RWPE2 (cell line): ENCODE results near the gene TST.

Experiments used
- ATAC-seq: fragments of 200-7000 bp; cut with Tn5 transposase; 3 replicates; pipeline ENCODE4 v1.9.1; 2021; ENCODE audit warnings: low read depth
- DNase-seq: peaks from one replicate; pipeline ENCODE4 v3.0.0-alpha.2; 2020; ENCODE audit warnings: low spot score
- H3K27ac ChIP-seq: fragments of 450-650 bp; 2 replicates; pipeline ENCODE4 v1.5.1; 2017; ENCODE audit warnings: mild to moderate bottlenecking; ENCODE audit not compliant: poor library complexity, severe bottlenecking
- H3K27me3 ChIP-seq: fragments of 250-450 bp; sonication (Bioruptor Pico); 2 replicates; pipeline ENCODE4 v1.5.1; 2021; ENCODE audit warnings: mild to moderate bottlenecking, moderate library complexity; ENCODE audit not compliant: insufficient read depth, poor library complexity, severe bottlenecking
- H3K36me3 ChIP-seq: fragments of 250-450 bp; sonication (Bioruptor Pico); 2 replicates; pipeline ENCODE4 v1.5.1; 2020; ENCODE audit warnings: low read depth, mild to moderate bottlenecking, moderate library complexity
- H3K4me1 ChIP-seq: fragments of 250-450 bp; sonication (Bioruptor Pico); 2 replicates; pipeline ENCODE4 v1.5.1; 2021; ENCODE audit warnings: mild to moderate bottlenecking, moderate library complexity; ENCODE audit not compliant: insufficient read depth, poor library complexity, severe bottlenecking
- H3K4me3 ChIP-seq: fragments of 250-450 bp; sonication (Bioruptor Pico); 2 replicates; pipeline ENCODE4 v1.5.1; 2021; ENCODE audit warnings: mild to moderate bottlenecking, moderate library complexity; ENCODE audit not compliant: severe bottlenecking
- H3K9me3 ChIP-seq: fragments of 250-450 bp; sonication (Bioruptor Pico); 2 replicates; pipeline ENCODE4 v1.5.1; 2021; ENCODE audit warnings: mild to moderate bottlenecking, moderate library complexity; ENCODE audit not compliant: severe bottlenecking
- CTCF ChIP-seq: fragments of 450-650 bp; IDR thresholded peaks from one replicate; pipeline ENCODE4 v1.5.1; 2017; ENCODE audit warnings: mild to moderate bottlenecking, moderate library complexity; ENCODE audit not compliant: poor library complexity, severe bottlenecking

TST gene

GRCh38 chr22:37019309-37020191 lies at the start of gene TST, which contains the start of gene MPST:
Gene TST, minus strand, starts transcription at chr22:37019447. Its CDS starts 715 bp downstream, at chr22:37018732.
Gene MPST, plus strand, starts transcription at chr22:37019742. Its CDS starts 95 bp downstream, at chr22:37019837.
- Histone ChIP-seq H3K27ac (peak within 1 kb of the TSS; percentile 57), H3K36me3 (peaks cover 25% of the 10 kb centered on the region), H3K9me3 (no peaks in the 10 kb centered on the region), H3K4me3 (peak within 1 kb of the TSS; percentile 93), H3K4me1 (no peaks in the 10 kb centered on the region), H3K27me3 (no peaks in the 10 kb centered on the region)
- ATAC-seq = peak; percentile 76
- DNase-seq = no peak
- TF ChIP-seq CTCF = peak; percentile 4

- H3K27ac ChIP-seq = no peak overlapping the region
- no peak for DNase-seq
- no peak for TF ChIP-seq CTCF
- H3K4me3 ChIP-seq = no peak overlapping the region
- no peaks in the 10 kb centered on the region for H3K4me1 ChIP-seq
- no peak for ATAC-seq
- H3K9me3 ChIP-seq = no peaks in the 10 kb centered on the region
- no peaks in the 10 kb centered on the region for H3K36me3 ChIP-seq
- H3K27me3 ChIP-seq = no peaks in the 10 kb centered on the region
These were observed 49.6 kb upstream of the TST start for GRCh38 chr22:37068859-37069258.

GRCh38 chr22:37067428-37067827 lies 48.2 kb upstream of the TST start:
- Histone ChIP-seq H3K4me3 (no peak overlapping the region), H3K27ac (no peak overlapping the region), H3K27me3 (no peaks in the 10 kb centered on the region), H3K4me1 (no peaks in the 10 kb centered on the region), H3K36me3 (no peaks in the 10 kb centered on the region), H3K9me3 (no peaks in the 10 kb centered on the region)
- no peak for TF ChIP-seq CTCF
- DNase-seq (no peak), ATAC-seq (no peak)

- Histone ChIP-seq H3K27ac (no peak overlapping the region), H3K9me3 (no peaks in the 10 kb centered on the region), H3K4me3 (no peak overlapping the region), H3K4me1 (no peaks in the 10 kb centered on the region), H3K36me3 (no peaks in the 10 kb centered on the region), H3K27me3 (no peaks in the 10 kb centered on the region)
- DNase-seq = no peak
- TF ChIP-seq CTCF = no peak
- ATAC-seq = no peak
These were observed 46.7 kb upstream of the TST start for GRCh38 chr22:37065961-37066360.

GRCh38 chr22:37065180-37065579 lies 45.9 kb upstream of the TST start:
- TF ChIP-seq CTCF = no peak
- Histone ChIP-seq H3K4me3 (no peak overlapping the region), H3K4me1 (no peaks in the 10 kb centered on the region), H3K36me3 (no peaks in the 10 kb centered on the region), H3K27ac (no peak overlapping the region), H3K27me3 (no peaks in the 10 kb centered on the region), H3K9me3 (no peaks in the 10 kb centered on the region)
- ATAC-seq (no peak), DNase-seq (no peak)
